DND-41 (cell line): ENCODE measurements around the gene C2orf72.

Experiments used
- EZH2 ChIP-seq: IDR thresholded peaks from 3 replicates; pipeline ENCODE4 v1.6.1; 2012; ENCODE audit warnings: borderline replicate concordance, low read depth, mild to moderate bottlenecking, moderate library complexity, low read length, inconsistent platforms; ENCODE audit not compliant: severe bottlenecking
- TF ChIP-seq, protein P1 (sequence below): IDR thresholded peaks from 2 replicates; pipeline ENCODE4 v1.5.1; 2012; ENCODE audit warnings: borderline replicate concordance, low read length, moderate library complexity, mild to moderate bottlenecking; ENCODE audit not compliant: poor library complexity, severe bottlenecking; ENCODE audit errors: extremely low read depth

DNA sequence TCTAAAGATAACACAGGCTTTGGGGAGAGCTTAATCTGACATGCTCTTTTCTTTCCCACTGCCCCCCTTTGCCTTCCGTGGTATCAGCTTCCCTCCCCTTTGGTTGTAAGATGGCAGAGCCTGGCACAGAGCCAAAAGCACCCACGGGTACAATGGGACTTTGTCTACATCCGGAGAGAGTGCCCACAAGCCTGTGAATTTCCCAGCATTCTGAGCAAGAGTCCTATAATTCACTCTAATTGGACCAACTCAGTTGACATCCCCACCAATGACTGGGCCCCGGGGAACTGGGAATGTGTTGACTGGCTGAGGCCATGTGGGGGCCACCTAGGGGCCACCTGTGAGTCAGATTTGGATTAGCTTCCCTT is 20.1 kb upstream of the C2orf72 start:
- TF ChIP-seq, protein P1, sequence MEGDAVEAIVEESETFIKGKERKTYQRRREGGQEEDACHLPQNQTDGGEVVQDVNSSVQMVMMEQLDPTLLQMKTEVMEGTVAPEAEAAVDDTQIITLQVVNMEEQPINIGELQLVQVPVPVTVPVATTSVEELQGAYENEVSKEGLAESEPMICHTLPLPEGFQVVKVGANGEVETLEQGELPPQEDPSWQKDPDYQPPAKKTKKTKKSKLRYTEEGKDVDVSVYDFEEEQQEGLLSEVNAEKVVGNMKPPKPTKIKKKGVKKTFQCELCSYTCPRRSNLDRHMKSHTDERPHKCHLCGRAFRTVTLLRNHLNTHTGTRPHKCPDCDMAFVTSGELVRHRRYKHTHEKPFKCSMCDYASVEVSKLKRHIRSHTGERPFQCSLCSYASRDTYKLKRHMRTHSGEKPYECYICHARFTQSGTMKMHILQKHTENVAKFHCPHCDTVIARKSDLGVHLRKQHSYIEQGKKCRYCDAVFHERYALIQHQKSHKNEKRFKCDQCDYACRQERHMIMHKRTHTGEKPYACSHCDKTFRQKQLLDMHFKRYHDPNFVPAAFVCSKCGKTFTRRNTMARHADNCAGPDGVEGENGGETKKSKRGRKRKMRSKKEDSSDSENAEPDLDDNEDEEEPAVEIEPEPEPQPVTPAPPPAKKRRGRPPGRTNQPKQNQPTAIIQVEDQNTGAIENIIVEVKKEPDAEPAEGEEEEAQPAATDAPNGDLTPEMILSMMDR, result no peak
- no peak for TF ChIP-seq EZH2
